Stimulated activated CD8-positive, alpha-beta memory T cell treated with anti-CD3 and anti-CD28 coated beads, Interleukin-15, amount 100 ng/mL, for 48 hours (primary cell): ENCODE data around the gene FGFR2.
"Not testable (repeated sequence)": the region's sequence is repeated elsewhere in the genome, so short reads cannot be mapped to it uniquely, and the experiment has no call there.

Experiments used
- DNase-seq, 2 donors: peaks; one replicate each; pipeline ENCODE4 v3.0.0-alpha.2; 2020; ENCODE audit warnings: low read depth in 2 of 2

FGFR2 gene

GRCh38 chr10:121524157-121524817 is 74.0 kb downstream of the FGFR2 start:
- no peak for DNase-seq

DNA sequence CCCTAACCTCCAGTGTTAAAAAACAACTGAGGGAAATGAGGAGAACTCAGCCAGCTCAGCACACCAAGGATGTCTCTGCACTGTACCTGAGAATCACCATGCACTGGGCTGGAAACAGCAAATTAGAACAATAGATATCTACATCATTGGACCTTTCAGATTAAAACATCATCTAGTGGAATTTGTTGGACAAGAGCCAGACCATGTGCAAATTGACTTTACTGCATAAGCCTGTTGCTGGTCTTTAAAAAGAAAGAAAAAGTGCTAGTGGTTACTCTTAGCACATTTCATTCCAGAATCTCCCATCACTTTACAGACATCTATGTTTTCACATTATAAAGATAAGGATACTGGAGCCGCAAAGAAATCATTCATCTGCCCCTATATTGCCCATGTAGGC is 75.4 kb downstream of the FGFR2 start:
- no peak for DNase-seq

- DNase-seq, result no peak
Observed at GRCh38 chr10:121521794-121522556, 76.3 kb downstream of the FGFR2 start.

DNA sequence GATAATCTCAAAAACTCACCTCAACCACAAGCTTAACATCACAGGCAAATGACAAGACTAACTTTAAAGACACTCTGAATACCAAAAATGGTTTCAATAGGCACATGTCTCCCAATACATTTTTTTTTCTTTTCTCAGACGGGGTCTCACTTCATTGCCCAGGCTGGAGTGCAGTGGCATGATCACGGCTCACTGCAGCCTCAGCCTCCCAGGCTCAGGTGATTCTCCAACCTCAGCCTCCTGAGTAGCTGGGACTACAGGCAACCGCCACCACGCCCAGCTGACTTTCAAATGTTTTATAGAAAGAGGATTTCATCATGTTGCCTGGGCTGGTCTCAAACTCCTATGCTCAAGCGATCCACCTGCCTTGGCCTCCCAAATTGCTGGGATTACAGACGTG is 77.7 kb downstream of the FGFR2 start:
- DNase-seq, result not testable (repeated sequence)

- DNase-seq, result no peak
Observed at GRCh38 chr10:121519901-121520493, 78.2 kb downstream of the FGFR2 start.

GRCh38 chr10:121519411-121519810 is 78.8 kb downstream of the FGFR2 start:
- no peak for DNase-seq

DNA sequence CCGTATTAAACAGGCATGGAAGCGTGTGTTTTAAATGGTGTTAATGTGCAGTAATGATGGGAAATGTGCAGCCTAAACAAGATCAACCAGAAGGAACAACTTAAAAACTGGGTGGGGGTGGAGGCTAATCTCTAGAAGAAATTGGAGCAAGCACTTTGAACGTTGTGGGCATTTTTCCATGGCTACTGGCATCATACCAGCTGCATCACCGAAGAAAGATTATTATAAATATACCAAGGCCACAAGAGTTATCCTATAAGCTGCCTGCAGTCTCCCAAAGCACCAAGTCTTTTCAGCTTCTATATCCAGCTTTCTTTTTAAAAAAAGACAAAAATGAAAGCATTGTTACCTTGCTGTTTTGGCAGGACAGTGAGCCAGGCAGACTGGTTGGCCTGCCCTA is 79.9 kb downstream of the FGFR2 start:
- DNase-seq, result no peak

DNA sequence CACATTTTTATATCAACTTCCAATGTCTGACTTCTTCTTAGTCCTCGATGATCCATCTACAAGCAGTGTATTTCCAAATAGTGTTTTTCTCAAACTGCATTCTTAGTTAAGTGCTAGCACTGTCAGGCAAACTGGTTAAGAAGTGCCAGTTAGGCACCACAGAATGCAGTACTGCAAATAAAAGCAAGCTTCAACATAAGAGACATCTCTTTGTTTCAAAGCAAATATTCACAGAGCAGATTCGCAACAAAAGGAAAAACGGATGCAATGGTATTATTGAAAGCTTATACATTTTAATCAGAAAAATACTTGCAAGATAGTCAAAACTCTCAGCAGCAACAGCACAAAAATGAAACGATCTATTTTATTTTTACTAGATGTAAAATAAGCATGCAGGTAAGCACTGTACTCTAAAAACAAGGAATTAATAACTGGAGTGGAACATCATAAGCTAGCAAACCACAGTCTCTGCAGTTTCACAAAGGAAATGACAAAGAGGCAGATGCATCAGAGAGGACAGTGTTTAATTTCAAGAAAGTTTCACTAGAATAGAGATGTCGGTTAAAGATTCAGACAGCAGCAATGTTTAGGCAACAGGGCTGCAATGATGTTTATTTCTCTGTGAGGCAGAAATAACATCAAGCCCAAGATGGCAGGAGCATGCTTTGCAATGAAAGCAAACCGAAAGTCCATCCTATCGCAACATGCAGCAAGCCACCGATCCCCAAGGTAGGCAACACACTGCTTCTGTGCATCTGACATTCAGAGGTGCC is 82.0 kb downstream of the FGFR2 start:
- no peak for DNase-seq

GRCh38 chr10:121514141-121514865 is 83.9 kb downstream of the FGFR2 start:
- no peak for DNase-seq

DNA sequence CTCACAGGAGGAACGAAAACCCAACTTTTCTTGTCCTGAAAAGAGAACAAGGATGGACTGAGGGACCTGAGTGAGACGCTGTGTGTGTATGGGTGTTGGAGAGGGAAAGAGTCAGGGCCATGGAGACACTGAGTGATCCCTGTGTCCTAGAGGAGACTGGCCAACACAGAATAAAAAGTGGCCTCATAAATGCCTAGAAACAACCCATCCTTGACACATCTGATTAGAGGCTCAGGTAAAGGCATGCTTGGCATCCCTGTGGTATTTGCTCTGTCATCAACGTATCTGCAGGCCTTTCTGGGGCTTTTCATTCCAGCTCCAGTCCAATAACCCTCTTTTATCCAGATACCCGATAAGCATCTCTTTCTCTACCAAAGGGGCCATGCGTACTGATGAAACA is 86.3 kb downstream of the FGFR2 start:
- no peak for DNase-seq

GRCh38 chr10:121511460-121511859 is 86.8 kb downstream of the FGFR2 start:
- DNase-seq, result no peak

GRCh38 chr10:121510201-121510771 is 88.0 kb downstream of the FGFR2 start:
- no peak for DNase-seq

DNA sequence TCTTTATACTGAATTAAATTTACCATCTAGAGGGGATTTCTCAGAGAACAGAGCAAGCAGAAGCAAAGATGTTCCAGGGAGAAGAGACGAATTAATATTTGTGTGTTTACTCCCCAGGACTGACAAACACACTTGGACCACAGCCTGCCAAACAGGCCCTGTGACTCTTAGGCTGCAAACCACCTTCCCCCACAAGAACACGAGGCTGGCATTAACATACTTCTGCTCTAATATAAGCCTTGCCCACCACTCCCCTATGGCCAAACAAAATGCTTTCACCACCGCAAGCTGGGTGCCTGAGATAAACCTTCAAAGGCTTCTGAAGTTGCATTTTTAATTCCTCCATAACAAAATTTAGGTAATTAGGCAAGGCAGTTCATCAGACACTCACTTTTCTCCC is 88.4 kb downstream of the FGFR2 start:
- no peak for DNase-seq

- DNase-seq, result no peak
Observed at GRCh38 chr10:121509112-121509511, 89.1 kb downstream of the FGFR2 start.

DNA sequence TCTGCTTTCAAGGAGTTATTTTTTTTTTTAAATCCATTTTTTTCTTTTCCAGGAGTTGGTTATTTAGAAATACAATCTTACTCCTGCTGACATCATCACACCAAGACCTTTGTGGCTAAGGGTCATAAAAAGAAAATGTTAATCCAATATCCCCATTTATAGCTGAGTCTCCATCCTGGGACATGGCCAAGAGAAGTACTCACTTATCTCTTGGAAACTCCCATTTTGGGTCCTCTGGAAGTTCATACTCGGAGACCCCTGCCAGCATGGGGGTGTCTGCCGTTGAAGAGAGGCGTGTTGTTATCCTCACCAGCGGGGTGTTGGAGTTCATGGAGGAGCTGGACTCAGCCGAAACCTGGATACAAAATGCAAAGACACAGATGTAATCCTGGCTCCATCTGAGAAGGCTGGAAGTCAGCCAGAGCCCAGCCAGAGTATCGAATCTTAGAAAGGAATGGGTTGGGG is 94.6 kb downstream of the FGFR2 start:
- DNase-seq, result no peak

GRCh38 chr10:121501796-121502195 is 96.4 kb downstream of the FGFR2 start:
- DNase-seq, result no peak

DNA sequence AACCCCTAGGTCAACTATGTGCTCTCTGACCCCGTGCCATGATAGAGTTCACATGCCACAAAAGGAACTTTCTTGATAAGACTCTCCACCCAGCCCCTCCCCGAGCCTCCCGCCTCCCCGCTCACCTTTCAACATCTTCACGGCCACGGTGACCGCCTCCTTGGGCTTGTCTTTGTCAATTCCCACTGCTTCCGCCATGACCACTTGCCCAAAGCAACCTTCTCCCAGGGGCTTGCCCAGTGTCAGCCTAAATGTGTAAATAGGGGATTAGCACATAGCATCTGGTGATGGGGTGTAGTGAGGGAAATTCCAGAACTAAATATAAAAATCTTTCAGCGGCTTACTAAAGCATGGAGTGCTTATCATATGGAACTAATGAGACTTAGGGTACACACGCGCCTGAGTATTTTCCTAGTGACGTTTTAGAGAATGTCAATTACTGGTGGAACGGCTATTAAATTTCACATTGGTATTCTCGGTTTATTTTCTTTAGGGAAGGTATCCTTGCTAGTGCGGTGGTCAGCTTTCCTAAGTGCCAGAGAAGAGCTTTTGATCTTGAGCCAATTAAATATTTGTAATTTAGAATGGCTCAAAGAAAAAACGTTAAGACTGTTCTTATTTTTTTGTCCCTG is 97.4 kb downstream of the FGFR2 start:
- no peak for DNase-seq

DNA sequence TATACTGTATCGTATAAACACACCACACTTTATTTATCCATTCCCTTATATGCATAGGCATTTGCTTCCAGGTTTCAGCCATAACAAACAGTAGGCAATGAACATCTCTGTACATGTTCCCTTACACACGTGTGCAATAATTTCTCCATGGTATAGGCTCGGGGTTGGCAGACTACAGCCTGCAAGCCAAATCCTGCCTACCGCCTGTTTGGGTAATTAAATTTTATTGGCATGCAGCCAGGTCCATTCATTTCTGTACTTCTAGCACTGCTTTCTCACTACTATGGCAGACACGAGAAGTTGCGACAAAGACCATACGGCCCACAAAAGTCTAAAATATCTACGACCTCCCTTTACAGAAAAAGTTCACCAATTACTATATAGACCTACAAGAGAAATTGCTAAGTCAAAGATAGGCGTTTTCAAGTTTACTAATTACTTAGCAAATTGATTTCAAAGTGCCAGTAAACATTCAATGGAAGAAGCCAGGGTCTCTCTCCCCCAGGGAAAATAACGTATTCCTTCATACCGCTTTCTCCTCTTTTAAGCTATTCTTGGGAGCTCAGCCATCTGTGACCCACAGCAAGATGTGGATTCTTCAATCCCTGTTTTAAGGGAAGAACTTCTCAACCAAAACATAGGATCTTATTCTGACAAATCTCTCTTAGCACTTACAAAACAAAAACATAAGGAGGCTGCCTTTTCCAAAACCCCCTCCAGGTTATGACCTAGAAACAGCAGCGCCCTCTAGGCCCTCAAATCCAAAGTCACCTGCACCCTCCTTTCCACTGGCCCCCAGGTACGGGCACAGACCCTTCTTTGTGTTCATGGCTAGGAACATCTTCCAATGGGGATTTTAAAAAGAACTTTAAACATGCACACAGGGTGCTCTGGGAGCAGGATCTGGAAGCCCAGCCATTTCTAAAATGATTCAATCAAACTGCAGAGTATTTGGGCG is 100.5 kb downstream of the FGFR2 start:
- no peak for DNase-seq

DNA sequence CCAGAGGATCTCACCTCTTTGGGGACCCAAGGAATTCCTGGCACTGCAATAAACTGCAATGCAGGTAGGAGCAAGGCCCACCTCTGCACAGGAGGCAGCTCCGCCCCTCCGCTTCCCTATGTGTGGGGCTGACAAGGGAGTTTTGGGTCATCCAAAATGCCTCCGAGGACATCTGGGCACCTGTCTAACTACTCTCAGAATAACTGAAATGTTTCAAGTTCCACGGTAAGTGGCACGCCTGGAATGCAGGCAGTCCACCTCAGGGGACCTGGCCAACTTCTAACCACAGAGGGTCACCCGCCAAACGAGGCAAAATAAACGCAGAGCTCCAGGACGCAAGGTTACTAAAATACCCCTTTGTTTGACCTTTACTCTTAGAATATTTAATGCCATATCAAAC is 102.5 kb downstream of the FGFR2 start:
- no peak for DNase-seq

DNA sequence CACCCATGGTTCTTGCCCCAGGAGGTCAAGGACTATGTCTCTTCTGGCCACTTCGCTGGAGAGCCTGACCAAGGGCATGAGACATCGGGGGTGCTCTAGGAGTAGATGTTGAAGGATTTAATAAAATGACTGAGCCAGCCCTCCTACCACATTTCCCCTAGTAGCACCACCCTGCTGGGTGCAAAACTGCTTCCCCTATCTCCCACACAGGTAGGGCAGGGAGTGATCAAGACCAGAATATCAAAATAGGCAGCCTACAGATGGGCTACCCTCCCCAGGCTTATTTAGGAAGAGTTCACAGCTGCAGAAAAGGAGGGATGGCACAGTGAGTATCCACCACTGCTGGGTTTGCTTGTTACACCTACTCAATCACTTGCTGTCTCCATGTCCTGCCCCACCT is 103.9 kb downstream of the FGFR2 start:
- DNase-seq, result no peak
